ENCODE data around the gene TOP2A.

The TOP2A gene

DNA sequence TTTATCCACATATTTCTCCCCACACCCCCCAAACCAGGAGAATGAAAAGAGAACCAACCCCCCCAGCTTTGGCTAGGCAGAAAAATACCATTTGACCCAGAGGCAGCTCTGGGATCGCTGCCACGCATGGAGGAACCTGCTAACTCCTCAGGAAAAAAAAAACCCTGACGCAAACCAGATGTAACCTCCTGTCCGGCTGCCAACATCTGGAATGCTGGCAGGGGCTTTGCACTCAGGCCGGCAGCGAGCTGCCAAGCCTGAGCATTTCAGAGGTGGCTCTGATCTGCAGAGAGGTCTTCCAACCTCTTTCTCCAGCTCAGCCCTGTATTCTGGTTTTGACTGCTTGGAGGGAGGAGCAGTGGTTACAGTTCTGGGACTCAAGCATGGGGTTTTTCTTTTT lies 33.7 kb upstream of the TOP2A start:
- no peak for DNase-seq

DNA sequence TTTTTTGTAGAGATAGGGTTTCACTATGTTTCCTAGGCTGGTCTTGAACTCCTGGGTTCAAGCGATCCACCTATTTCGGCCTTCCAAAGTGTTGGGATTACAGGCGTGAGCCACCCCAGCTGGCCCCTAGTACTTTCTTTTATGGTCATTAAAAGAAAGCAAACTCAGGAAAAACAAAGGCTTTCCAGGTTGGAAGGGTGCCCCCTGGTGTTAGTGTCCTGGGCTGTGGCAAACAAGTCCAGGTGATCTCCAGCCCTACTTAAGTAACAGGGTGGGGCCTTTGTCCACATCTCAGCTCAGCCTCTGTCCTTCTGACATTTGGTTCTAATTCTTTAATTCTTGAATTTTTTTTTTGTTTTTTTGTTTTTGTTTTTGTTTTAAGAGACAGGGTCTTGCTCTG lies 32.5 kb upstream of the TOP2A start:
- DNase-seq = no peak

DNA sequence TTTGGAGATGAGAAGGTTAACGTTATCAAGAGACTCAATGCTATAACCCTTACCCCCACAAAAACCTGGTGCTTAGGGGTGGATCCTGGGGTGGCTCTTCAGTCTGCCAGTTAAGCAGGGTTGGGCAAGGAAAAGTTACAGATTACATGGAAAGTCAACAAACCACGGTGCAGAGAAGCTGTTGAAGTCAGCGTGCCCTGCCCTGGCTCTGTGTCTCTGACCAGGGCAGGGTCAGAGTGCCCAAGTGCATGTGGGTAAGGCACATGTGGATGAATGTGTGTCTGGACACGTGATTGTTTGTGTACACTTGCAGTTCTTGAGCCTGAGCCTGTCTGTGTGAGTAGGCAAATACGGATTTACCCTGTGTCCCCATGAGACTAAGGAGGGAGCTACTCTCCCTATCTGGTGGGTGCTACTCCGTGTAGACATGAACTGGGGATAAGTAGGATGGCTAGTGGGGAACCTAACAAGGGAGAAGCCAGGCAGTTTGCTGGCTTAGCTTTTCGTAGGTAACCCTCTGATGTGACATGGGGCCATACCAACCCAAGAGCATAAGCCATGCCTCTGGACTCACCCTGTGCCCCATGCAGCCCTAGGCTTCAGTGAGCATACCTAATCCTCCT lies 31.1 kb upstream of the TOP2A start:
- no peak for DNase-seq

DNA sequence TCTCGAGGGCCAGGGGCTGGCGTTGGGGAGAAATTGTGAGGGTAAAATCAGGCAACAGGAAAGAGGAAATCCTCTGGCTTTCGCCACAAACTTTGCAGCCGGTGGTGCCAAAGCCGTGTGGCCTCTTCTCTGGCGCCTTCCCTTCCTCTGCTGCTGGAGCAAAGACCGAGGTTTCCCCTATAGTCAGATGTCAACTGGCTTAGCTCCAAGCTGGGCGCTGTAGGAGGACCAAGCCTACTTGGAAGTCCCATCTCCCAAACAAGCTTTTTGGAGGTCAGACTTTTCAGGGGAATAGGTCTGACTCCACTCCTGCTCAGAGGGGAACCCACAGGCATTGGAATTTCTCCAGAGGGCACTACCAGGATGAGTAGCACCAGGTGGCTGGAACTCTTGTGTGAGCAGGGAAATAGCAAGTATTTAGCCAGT lies 30.5 kb upstream of the TOP2A start:
- DNase-seq = no peak

GRCh38 chr17:40447806-40448205 lies 30.1 kb upstream of the TOP2A start:
- no peak for DNase-seq

DNA sequence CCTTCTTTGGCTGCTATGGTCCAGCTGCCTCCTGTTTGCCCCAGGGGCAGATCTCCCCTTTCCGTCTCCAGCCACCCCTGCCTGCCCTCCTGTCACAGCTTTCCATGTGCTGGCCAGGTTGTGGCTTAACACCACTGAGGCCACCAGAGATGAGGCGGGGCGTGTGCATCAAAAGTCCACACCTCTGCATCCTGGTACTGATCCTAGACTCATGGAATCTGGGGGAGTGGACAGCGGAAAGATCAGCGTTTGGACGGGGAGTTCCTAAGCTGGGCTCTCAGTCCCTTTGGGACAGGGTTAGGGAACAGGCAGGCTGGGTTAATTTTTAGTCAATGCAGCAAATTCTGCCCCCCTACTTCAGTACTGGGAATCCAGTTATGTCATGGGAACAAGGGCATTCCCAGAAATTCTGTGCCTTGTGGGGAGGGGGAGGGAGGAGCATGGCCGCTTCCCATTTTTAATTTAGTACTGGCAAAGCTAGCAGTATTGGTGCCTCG lies 29.5 kb upstream of the TOP2A start:
- DNase-seq = no peak

DNA sequence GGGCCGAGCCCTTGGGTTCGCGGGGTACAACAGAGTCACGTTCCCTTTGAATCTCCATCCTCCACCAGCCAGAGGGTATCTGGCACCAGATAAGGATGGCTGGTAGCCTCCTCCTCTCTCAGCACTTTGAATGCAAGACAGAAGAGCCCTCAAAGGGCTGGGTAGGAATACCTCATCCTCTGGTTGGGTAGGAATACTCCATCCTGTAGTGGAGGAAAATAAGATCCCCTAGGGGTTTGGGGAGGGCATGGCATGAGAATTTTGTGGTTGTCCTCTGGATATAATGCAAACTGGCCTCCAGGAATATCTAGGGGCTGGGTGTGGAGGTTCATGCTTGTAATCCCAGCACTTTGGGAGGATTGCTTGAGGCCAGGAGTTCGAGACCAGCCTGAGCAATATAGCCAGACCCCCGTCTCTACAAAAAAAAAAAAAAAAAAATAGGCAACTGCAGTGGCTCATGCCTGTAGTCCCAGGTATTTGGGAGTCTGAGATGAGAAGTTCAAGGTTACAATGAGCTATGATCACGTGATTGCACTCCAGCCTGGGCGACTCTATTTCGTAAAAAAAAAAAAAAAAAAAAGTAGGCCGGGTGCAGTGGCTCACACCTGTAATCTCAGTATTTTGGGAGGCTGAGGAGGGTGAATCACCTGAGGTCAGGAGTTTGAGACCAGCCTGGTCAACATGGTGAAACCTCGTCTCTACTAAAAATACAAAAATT lies 28.2 kb upstream of the TOP2A start:
- no peak for DNase-seq

GRCh38 chr17:40443988-40444899 lies 26.5 kb upstream of the TOP2A start:
- DNase-seq = no peak

DNA sequence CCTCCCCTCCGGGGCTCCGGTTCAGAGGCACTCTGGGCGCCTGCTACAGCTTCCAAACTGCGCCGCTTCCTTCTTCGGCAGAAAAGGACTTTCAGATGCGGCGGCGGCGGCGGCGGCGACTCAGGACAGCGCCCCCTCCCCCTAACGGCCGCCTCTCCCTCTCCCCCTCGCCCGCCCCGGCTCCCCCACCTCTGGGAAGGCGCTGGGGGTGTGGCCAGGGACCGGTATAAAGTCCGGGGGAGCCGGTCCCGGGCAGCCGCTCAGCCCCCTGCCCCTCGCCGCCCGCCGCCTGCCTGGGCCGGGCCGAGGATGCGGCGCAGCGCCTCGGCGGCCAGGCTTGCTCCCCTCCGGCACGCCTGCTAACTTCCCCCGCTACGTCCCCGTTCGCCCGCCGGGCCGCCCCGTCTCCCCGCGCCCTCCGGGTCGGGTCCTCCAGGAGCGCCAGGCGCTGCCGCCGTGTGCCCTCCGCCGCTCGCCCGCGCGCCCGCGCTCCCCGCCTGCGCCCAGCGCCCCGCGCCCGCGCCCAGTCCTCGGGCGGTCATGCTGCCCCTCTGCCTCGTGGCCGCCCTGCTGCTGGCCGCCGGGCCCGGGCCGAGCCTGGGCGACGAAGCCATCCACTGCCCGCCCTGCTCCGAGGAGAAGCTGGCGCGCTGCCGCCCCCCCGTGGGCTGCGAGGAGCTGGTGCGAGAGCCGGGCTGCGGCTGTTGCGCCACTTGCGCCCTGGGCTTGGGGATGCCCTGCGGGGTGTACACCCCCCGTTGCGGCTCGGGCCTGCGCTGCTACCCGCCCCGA lies 25.7 kb upstream of the TOP2A start, which contains the start of gene IGFBP4:
Gene IGFBP4, plus strand, starts transcription at position 255 of the 792 bp plus-strand sequence. Its CDS starts 286 bp downstream, at position 541.
- peak; percentile 52 for DNase-seq

- no peak for DNase-seq
Observed at GRCh38 chr17:40442392-40443195, 24.9 kb upstream of the TOP2A start.

DNA sequence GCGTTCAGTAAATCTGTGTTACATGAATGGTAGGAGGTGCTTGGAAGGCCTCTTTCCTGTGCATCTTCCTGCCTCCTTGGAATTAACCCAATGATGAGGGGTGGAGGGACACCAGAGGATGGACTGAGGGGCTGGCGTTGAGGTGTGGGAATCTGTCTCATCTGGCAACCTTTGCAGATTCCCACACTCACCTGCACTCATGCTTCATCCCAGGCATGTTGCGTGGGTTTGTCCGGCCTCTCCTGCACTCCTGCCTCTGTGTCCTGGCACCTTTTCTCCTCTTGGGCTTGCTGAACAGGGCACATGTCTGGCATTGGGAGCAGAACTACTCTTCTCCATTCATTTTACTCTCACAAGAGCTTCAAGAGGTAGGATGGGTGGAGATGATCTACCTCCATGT lies 22.5 kb upstream of the TOP2A start:
- DNase-seq = no peak

DNA sequence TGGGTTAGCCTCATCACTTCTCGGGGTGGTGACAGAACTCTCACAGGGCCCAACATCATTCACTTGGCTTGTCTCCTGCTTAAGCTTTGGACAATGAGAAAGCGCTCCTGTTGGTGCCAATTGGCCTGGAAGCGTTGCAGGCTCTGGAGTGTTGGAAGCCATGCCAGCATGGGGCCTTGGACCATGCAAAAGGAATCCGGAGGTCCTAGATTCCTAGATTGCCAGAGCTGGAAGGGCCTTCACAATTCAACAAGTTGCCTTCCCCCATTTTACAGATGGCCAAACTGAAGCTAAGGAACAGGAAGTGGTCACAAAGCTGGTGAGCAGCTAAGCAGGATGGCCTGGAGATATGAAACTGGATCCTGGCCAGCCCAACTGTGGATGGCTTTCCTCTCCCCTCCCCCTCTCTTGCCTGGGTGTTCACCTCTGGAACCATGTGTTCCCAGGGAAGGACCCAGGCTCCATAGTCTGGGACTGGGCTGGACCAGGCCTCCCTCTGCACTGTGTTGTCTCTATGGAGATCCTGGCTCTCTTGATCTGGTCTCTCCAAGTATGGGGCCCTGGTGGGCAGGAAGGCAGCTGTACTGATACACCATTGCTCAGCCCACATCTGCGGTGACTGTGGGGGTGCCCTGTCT lies 19.5 kb upstream of the TOP2A start:
- DNase-seq = no peak

DNA sequence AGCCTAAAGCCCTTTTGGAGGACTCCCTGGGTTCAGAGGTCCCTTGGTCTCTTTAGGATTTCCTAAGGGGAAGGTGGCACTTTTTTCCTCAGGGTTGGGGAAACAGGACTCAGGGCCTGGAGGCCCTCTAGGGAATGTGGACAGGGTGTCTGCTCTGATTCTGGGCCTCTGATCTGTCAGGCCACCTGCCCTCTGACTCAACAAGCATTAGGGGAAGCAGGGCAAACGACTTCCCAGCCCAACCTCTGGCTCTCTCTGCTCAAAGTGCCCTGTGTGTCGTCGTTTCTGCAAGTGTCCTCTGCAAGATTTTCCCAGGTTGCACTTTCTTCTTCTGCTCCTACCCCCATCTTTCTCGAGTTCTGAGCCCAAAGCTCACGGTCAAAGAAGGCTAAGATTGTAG lies 18.9 kb upstream of the TOP2A start:
- no peak for DNase-seq

DNA sequence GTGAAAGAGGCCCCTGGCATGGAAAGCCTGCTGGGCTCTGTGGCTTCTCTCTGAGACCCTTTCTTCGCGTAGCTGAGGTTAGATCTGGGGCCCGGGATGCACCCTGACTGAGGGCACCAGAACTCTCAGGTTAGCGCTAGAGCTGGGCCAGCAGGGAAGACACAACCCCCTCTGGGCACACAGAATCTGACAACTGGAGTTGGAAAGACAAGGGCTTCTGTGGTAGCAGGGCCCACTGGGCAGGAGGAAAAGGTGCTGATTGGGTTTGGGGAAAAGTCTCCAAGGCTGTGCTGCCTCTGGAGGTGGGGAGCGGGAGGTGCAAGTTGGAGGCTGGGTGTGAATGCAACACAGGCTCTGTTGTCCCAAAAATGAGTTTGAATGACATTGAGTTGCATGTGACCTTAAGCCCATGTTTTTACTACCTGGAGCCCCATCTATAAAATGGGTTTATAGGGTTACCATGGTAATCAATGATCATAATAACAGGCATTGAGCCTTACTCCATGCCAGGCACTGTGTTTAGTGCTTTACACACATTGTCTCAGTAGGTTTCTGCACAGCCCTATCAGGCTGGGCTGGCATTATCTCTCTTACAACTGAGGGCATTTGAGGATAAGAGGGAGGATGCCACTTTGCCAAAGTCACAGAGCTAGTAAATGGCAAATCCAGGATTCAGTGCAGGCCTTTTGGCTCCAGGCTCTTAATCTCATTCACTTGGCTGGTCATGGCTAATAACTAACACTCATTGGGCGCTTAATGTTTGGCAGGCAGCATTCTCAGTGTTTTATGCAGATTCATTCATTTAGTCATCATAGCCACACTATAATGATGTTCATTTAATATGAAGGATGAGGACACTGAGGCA lies 16.1 kb upstream of the TOP2A start:
- peak; percentile 29 for DNase-seq

- DNase-seq = peak; percentile 21
Observed at GRCh38 chr17:40432864-40433528, 15.3 kb upstream of the TOP2A start.

DNA sequence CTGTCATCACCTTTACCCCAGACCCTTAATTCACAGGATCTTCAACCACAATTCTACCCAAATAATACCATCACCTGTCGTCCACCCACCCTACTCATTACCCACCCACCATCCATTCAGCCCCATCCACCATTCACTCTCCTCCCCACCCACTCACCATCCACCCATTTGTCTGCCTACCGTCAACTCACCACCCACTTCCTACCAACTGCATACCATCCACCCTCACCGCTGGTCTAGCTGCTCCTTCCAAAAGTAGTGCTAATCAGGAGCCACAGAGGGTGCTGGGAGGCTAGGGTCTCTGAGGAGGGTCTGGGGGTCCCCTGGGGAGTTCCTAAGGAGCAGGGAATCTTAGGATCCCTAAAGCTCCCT lies 13.5 kb upstream of the TOP2A start:
- DNase-seq = no peak

DNA sequence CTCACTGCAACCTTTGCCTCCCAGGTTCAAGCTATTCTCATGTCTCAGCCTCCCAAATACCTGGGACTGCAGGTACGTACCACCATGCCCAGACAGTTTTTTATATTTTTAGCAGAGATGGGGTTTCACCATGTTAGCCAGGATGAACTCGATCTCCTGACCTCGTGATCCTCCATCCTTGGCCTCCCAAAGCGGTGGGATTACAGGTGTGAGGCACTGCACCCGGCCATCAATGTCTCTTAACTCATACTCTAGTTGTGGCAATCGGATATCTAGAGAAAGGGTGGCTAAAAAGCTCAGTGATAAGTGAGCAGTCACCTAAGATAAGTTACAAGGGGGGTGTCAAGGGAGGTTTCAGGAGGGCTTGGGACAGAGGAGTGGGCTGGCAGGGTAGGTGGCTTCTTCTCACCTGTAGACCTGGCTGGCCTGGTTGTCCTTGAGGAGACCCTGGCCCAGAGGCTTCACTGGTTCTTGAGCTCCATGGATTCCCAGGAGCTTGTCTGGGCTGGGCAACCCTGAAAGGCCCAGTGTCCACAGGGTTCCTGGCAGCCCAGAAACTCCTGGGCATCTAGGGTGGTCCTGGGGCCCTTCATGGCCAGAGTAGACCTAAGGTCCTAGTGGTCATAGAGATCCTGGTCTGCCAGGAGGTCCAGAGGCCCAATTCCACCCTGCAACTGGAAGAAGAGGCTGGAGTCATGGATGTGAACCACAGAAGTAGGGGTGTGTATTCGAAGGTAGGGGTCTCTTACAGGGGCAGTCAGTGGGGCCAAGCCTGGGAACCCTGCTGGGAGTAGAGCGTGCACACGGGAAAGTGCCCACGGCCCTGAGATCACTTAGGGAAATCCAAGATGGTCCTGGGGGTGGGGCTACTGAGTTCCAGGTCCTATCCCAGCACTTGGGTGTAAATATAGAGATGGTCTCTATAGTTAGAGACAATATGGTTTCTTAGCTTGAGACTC lies 12.9 kb upstream of the TOP2A start:
- DNase-seq = no peak

- no peak for DNase-seq
Observed at GRCh38 chr17:40427002-40427491, 9.4 kb upstream of the TOP2A start.
